H1 (cell line): ENCODE results near the gene COL20A1. TPM values are rescaled to one million over a fixed set of nuclear protein-coding genes. Genes with fewer than 3 reads are reported as not detected.

Source experiments
- CEBPB ChIP-seq: IDR thresholded peaks from 2 replicates; pipeline ENCODE4 v1.6.1; 2012; ENCODE audit warnings: low read depth, low read length
- CHD7 ChIP-seq: fragments of 300-600 bp; sonication (generic); IDR thresholded peaks from 2 replicates; pipeline ENCODE4 v1.7.1; 2012; ENCODE audit warnings: low read length, moderate library complexity, mild to moderate bottlenecking, inconsistent platforms; ENCODE audit not compliant: insufficient replicate concordance
- GTF2F1 ChIP-seq: IDR thresholded peaks from 2 replicates; pipeline ENCODE4 v1.6.1; 2012; ENCODE audit warnings: low read depth, low read length, improper control_type of control experiment, borderline replicate concordance
- RBBP5 ChIP-seq: IDR thresholded peaks from 2 replicates; pipeline ENCODE4 v1.7.1; 2012; ENCODE audit warnings: low read depth, mild to moderate bottlenecking, inconsistent platforms, low read length, moderate library complexity, borderline replicate concordance
- polyA plus RNA-seq, 7 experiments: library from polyadenylated mRNA; depleted of rRNA in 3 of 7; stranded (reverse) in 5 of 7; unstranded in 2 of 7; fragments of >200 nt in 5 of 7; fragments of 200-250 nt in 2 of 7; gene quantifications; 1 replicate in 5 of 7; 2 replicates in 1 of 7; 4 replicates in 1 of 7; pipeline versions ENCODE4 v1.2.1 to v1.2.3, GENCODE V29; 2011 to 2013; ENCODE audit warnings: missing spikeins in 2 of 7, mixed read lengths in 2 of 7
- total RNA-seq: library from RNA; stranded (reverse); fragmentation: NEBNext Ultra II Directional; extraction: Animal tissue kit (Norgen Biotek cat#: 25700); gene quantifications from 2 replicates; pipeline ENCODE4 v1.2.1, GENCODE V29; 2021

The COL20A1 gene
- total and polyA plus RNA-seq, 2 of the 8 experiments (the other 6 are each of a cell fraction or from before 2014, with no cell fraction given), result 0.19 to 0.21 TPM

GRCh38 chr20:63354636-63355350, 61.8 kb downstream of the COL20A1 start (continued):
- TF ChIP-seq CHD7 (no peak), CEBPB (no peak), GTF2F1 (no peak), RBBP5 (no peak)
